ENCODE data around the gene CTDSP1.

- TF ChIP-seq REST (IDR thresholded peaks at IDR 0.05; ENCODE audit: low read depth, low read length), result no peak
- TF ChIP-seq CTCF (IDR thresholded peaks at IDR 0.05), result no peak
- TF ChIP-seq ZBTB33 (IDR thresholded peaks at IDR 0.05; ENCODE audit: borderline replicate concordance, low read depth), result no peak
- no peak for TF ChIP-seq EP300 (IDR thresholded peaks at IDR 0.05; ENCODE audit: borderline replicate concordance in 1 of 2, low read depth in 1 of 2, low read length in 1 of 2)
- no peak for TF ChIP-seq RCOR1 (IDR thresholded peaks at IDR 0.05; ENCODE audit: low read length)
- no peak for TF ChIP-seq TEAD4 (IDR thresholded peaks at IDR 0.05; ENCODE audit: borderline replicate concordance, insufficient read depth)
- TF ChIP-seq RFX5 (IDR thresholded peaks at IDR 0.05; ENCODE audit: low read length), result no peak
- TF ChIP-seq RAD21 (IDR thresholded peaks at IDR 0.05; ENCODE audit: low read length), result no peak
- TF ChIP-seq YY1 (IDR thresholded peaks at IDR 0.05; ENCODE audit: low read depth), result no peak
- TF ChIP-seq TCF12 (IDR thresholded peaks at IDR 0.05), result no peak
- TF ChIP-seq POLR2AphosphoS5 (IDR thresholded peaks at IDR 0.05; ENCODE audit: low read depth, low read length), result no peak
- TF ChIP-seq USF1 (IDR thresholded peaks at IDR 0.05; ENCODE audit: borderline replicate concordance, low read depth), result no peak
- TF ChIP-seq MAX (IDR thresholded peaks at IDR 0.05; ENCODE audit: low read depth), result no peak
These were observed 38.9 kb downstream of the CTDSP1 start for GRCh38 chr2:218438596-218438995.
